ENCODE measurements around the gene RWDD3. TPM values are rescaled to one million over a fixed set of nuclear protein-coding genes. Genes with fewer than 3 reads are reported as not detected.

RWDD3 gene
- polyA plus RNA-seq, 1 experiment, result 24.6 TPM

- TF ChIP-seq CTCF (IDR thresholded peaks at IDR 0.05; ENCODE audit: low read depth, low read length), result no peak
- POLR2A ChIA-PET, result no interaction called here
- CTCF ChIA-PET, result interaction anchor here (2.5 kb wide), 1 partner anchor 22 kb away, joined by 13 read pairs; the partner anchor contains the start of gene RWDD3
Measured at GRCh38 chr1:95255826-95256225, 21.8 kb downstream of the RWDD3 start.

GRCh38 chr1:95257758-95258157, 23.7 kb downstream of the RWDD3 start:
- no peak for TF ChIP-seq CTCF (IDR thresholded peaks at IDR 0.05; ENCODE audit: low read depth, low read length)
- CTCF ChIA-PET, result interaction anchor here (2.5 kb wide), 1 partner anchor 24 kb away, joined by 13 read pairs; the partner anchor contains the start of gene RWDD3
- Histone ChIP-seq H3K4me3 (ENCODE audit: low read depth, low read length) (no peak overlapping the region), H3K27me3 (ENCODE audit: control insufficient read depth, insufficient read depth, low read length) (no peaks in the 10 kb centered on the region), H3K9me3 (ENCODE audit: control insufficient read depth, insufficient read depth, low read length) (no peaks in the 10 kb centered on the region), H3K27ac (ENCODE audit: low read depth, low read length) (no peak overlapping the region)
- POLR2A ChIA-PET, result no interaction called here
- DNase-seq (ENCODE audit: low read depth, low spot score), result no peak

More at GRCh38 chr1:95255826-95256225, 21.8 kb downstream of the RWDD3 start:
- Histone ChIP-seq H3K27me3 (ENCODE audit: control insufficient read depth, insufficient read depth, low read length) (no peaks in the 10 kb centered on the region), H3K9me3 (ENCODE audit: control insufficient read depth, insufficient read depth, low read length) (no peaks in the 10 kb centered on the region), H3K27ac (ENCODE audit: low read depth, low read length) (no peak overlapping the region), H3K4me3 (ENCODE audit: low read depth, low read length) (no peak overlapping the region)
- no peak for DNase-seq (ENCODE audit: low read depth, low spot score)

GRCh38 chr1:95259245-95259644, 25.2 kb downstream of the RWDD3 start:
- no peaks in the 10 kb centered on the region for H3K9me3 ChIP-seq (ENCODE audit: control insufficient read depth, insufficient read depth, low read length)
- ChIA-PET CTCF (no interaction called here), POLR2A (no interaction called here)
- H3K4me3 ChIP-seq (ENCODE audit: low read depth, low read length), result no peak overlapping the region
- no peak for DNase-seq (ENCODE audit: low read depth, low spot score)
- H3K27me3 ChIP-seq (ENCODE audit: control insufficient read depth, insufficient read depth, low read length), result no peaks in the 10 kb centered on the region
- H3K27ac ChIP-seq (ENCODE audit: low read depth, low read length), result no peak overlapping the region
- no peak for TF ChIP-seq CTCF (IDR thresholded peaks at IDR 0.05; ENCODE audit: low read depth, low read length)

GRCh38 chr1:95262913-95263312, 28.9 kb downstream of the RWDD3 start:
- Histone ChIP-seq H3K9me3 (ENCODE audit: control insufficient read depth, insufficient read depth, low read length) (no peaks in the 10 kb centered on the region), H3K27ac (ENCODE audit: low read depth, low read length) (no peak overlapping the region)

More at GRCh38 chr1:95262913-95263312, 28.9 kb downstream of the RWDD3 start:
- no peaks in the 10 kb centered on the region for H3K27me3 ChIP-seq (ENCODE audit: control insufficient read depth, insufficient read depth, low read length)
- TF ChIP-seq CTCF (IDR thresholded peaks at IDR 0.05; ENCODE audit: low read depth, low read length), result no peak
- H3K4me3 ChIP-seq (ENCODE audit: low read depth, low read length), result no peak overlapping the region
- ChIA-PET CTCF (interaction anchor here (1.5 kb wide), 1 partner anchor 29 kb away, joined by 3 read pairs; no protein-coding TSS in a partner anchor), POLR2A (no interaction called here)
- DNase-seq (ENCODE audit: low read depth, low spot score), result no peak
